ENCODE data around the gene SORBS1. TPM values are rescaled to one million over a fixed set of nuclear protein-coding genes. Genes with fewer than 3 reads are reported as not detected.

The SORBS1 gene
- total RNA-seq, 1 experiment from 2014 or later = 5.4 TPM

DNA sequence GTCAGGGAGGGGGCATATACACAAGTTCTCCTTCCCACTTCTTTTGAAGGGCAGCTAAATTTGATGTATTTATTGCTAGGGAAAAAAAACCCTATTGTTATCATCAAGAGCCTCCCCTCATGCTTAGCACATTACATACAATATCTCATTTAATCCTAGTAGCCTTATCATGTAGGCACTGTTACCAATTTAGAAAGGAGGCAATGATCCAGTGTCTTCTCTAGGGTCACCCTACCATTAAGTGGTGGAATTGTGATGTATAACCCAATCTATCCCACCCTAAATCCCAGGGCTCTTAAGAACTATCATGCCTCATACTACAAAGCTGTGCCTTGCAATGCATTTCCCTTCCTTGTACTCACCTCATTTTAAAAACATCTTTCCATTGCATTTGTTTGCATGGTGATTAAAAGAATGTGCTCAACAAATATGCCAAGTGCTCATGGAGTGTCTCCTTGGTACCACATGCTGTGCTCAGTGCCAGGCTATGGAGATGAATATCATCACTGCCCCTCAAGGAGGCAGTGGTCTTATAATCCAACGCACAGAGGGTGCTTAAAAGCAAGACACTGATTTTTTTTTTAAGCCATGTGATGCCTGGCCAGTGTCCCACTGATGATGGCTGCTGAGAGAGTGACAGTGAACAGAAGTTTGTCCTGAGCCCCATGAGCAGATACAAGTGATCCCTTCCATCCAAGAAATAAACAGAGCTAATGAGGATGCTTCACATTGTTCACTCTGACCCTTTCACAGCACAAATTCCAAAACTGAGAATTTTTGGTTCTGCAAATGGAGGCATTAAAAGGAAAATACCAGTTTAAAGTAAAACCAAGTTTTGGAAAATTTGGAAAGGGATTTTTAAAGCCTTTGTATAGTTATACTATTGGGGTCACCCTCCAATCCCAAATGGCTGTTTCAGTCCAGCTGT, 98.2 kb downstream of the SORBS1 start:
- DNase-seq (ENCODE audit: low read depth) = no peak

DNA sequence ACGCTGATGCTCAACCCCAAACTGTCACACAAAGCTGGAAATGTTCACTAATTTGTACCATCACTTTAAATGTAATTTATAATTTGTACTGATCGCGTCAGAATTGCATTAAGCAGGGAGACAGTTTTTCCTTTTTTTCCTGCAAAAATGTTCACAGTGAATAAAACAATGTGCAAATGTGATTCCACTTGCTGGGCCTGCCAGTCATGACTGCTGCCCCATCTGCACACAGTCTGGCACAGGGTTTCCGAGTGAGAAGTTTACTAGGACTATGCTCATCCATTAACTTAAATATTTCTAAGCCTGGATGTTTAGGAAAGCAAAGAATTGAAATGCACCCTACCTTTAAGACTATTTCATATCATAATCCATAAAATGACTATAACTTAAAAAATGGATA, 99.6 kb downstream of the SORBS1 start:
- DNase-seq (ENCODE audit: low read depth) = no peak

DNA sequence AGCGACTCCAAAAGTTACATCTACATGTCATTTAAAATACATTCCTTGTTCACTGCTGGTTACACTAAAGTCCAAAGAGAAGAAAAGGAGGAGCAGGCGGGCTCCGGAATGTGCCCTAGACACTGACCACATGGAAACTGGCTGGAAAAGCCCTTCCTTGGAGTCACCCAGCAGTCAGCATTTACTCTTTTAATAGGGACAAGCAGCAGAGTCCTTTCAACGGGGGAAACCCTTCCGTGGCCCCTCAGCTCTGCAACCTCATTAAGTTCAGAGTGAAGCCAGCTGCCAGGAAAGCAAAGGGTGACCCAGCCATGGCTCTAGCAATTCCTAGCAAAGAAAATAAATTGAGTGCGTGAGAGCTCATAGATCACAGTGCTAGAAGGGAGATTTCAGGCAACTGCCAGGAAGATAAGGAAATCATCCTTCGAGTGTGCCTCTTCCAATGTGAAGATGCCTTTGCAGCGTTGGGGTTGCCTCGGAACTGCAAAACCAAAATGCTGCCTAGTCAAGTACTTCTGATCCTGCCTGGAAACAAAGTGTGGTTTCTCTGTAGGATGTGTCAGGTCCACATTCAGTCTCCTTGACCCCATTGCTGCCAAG, 101.6 kb downstream of the SORBS1 start:
- no peak for DNase-seq (ENCODE audit: low read depth)

DNA sequence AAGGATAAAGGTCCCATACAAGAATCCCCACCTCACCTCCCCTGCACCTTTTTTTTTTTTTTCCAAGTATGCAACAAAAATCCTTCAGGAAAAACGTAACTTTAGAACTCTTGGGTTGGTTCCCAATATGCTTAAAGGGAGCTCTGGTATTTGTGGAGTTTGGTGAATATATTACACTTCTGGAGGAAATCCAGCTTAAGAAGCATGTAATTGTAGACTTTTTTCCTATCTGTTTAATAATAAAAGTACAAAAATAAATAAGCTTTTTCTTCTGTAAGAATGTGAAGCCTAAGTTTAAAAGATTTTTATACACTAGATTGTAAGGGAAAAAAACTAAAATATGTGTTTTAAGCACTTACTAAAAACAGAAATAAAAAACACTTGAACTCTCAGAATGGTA, 102.3 kb downstream of the SORBS1 start:
- DNase-seq (ENCODE audit: low read depth) = no peak

DNA sequence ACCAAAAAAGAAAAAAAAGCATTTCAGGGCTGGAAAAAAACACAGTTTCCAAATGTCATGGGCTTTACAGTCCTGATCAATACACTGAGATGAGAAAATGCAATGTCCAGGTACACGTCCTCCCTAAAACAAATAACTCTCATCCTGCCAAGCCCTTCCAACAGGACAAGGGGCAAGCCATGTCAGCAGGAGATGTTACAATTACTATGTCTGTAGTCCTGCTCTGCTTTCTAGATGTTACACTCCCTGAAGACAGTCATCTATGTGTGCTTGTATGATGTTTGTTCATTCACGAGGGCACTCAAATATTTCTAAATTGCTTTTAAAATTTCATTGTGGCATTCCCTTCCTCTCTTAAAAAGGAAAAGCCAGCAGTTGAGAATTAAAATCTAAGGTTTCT, 103.2 kb downstream of the SORBS1 start:
- no peak for DNase-seq (ENCODE audit: low read depth)

DNA sequence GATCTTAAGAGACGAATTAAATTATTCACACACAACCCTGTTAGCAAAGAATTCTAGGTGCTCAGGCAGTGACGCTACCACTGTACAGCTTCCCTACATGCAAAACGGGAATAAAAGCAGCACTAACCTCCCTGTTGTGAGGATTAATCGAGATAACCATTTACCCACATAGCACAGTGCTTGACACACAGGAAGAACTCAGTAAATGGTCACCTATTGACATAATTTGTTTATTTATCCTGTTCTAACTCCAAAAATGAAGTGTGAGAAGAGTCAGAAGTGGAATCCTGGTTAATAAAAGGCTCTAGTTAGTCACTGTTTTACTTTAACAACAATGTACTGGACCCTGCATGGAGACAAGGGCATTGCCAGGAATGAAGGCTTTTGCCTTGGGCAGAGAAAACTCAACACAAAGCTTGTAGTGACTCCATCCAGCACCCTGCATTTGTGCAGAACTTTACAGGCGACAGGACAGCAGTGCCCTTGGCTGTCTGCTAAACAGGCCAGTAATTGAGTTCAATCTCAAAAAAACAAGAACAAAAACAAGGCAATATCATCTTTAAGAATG, 103.8 kb downstream of the SORBS1 start:
- DNase-seq (ENCODE audit: low read depth) = no peak

GRCh38 chr10:95456516-95456915, 104.7 kb downstream of the SORBS1 start:
- DNase-seq (ENCODE audit: low read depth) = no peak

GRCh38 chr10:95454940-95455339, 106.2 kb downstream of the SORBS1 start:
- no peak for DNase-seq (ENCODE audit: low read depth)

DNA sequence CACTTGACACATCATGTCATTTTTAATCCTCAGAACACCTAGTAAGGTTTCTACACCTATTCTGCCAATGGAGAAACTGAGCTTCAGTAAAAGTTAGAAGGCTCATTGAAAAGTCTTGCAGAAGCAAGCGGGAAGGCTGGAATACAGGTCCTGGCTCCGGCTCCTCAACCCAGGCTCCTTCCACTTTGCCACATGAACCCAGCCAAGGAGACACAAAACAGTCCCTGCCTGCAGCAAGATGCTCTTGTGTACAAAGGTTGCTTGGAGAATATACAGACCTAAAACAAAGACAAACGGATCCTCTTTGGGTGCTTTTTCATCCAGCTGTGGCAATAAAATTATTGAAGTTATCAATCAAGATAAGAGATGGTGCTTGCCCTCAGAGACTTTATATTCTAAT, 106.8 kb downstream of the SORBS1 start:
- DNase-seq (ENCODE audit: low read depth) = no peak

DNA sequence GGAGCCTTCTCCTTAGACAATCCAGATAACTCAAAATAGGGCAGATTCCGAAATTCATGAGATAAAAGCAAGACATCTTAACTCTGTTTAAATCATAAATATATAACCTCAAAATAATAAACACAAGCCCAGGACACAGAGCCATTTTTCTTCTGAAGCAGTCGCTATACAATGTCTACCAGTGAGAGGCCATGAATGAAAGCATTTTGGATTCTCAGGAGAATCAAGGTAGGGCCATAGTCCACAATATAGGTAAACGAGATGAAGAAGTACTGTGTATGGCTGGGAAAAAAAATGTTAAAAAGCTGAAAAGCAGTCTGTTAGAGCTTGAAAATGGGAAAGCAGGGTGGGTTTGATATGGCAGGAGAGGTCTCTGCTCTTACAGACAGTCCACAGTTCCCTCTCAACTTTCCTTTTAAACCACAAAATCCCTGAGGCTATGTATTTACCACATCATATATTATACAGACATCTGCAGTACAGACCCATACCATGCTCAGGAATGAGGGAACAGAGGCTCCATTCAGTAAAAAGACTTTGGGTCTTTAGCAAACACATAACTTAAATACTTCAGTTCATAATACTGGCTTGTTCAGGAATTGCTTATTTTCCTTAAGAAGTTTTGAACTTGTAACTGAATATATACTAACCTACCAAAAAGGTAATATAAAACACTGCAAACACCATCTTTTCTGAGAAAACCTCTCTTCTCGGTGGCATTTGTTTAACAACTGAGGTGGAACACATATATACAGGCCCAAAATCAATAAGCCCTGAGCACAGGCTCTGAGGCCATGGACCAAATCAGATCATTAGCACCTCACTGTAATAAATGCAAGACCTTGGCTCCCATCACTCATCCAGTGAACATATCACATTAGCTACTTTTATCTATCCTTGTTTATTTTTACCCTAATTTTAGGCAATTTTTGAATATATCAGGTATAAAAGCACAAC, 109.3 kb downstream of the SORBS1 start:
- no peak for DNase-seq (ENCODE audit: low read depth)

DNA sequence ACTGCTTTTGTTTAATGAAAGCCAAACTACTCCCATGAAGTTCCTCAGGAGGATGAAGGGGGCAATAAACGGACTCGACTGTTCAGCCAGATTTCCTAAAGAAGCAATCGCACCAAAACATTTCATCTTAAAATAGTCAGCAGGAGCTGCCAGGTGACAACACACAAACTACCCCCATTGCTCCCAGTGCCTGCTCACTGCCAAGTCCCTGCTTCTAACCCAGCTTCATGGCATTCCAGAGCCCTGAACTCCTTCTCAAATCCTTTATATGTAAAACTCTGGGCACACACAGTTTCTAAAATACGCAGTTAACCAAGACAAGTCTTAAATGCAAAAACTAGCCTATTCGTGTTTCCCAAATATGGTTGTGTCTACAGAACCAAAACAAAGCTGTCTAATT, 110.0 kb downstream of the SORBS1 start:
- no peak for DNase-seq (ENCODE audit: low read depth)

DNA sequence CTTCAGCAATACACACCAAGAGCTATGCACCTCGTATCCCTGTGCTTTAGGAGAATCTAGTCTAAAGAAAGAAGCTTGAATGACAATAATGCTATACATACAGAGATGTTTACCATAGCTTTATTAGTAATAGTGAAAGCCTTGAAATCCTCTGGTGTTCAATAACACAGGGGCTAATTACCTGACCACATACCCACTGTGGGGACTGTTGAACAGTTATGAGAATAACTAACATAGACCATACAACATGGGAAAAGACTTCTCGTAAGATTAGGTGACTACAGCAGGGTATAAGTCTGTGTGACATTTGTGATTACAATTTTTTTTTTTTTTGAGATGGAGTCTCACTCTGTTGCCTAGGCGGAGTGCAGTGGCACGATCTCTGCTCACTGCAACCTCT, 111.0 kb downstream of the SORBS1 start:
- DNase-seq (ENCODE audit: low read depth) = no peak

DNA sequence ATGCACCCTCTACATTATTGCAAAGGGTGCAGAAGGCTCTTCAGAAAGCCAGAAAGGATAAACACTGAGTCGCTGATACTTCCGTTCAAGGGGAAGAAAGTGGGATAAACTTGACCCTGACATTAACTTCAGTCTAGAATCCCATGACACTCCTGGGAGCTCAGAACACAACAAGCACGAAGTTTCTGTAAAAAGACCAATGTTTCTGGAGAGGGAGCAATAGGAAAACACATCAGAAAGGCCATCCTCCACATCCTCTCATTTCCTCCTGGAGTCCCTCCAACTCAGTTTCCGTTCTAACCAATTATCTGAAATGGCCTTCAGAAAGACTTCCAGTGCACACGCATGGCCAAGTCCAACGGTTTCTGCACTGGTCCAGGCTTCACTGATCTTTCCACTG, 113.5 kb downstream of the SORBS1 start:
- peak; percentile 20 for DNase-seq (ENCODE audit: low read depth)

GRCh38 chr10:95445837-95446486, 115.2 kb downstream of the SORBS1 start:
- peak; percentile 80 for DNase-seq (ENCODE audit: low read depth)

DNA sequence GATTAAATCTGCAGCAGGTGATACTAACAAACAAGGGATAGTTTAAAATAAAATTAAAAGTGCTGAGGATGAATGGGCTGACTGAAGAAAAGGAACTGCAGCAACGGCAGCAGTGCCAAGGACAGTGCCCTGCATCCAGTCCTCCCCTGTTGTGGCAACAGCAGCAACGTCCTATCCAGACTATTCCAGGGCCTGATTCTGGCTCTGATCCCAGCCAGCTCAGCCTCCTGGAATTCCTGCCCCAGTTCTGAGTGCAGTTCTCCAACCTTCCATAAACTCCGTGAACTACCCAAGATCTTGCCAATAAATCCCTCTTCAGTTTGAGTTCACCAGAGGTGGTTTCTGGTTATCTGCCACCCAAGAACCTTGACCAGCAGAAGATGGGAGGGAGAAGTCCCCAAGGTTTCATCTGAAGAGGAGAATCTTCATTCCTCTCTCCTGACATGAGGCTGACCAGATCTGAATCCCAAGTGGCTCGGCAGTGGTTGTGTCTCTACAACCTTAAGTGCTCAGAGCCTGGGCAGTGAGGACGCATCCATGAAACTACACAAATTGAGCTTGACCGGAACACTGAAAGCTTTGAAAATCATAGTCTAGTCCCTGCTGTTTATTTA, 115.8 kb downstream of the SORBS1 start:
- peak; percentile 79 for DNase-seq (ENCODE audit: low read depth)

- no peak for DNase-seq (ENCODE audit: low read depth)
Measured at GRCh38 chr10:95444792-95445191, 116.4 kb downstream of the SORBS1 start.

DNA sequence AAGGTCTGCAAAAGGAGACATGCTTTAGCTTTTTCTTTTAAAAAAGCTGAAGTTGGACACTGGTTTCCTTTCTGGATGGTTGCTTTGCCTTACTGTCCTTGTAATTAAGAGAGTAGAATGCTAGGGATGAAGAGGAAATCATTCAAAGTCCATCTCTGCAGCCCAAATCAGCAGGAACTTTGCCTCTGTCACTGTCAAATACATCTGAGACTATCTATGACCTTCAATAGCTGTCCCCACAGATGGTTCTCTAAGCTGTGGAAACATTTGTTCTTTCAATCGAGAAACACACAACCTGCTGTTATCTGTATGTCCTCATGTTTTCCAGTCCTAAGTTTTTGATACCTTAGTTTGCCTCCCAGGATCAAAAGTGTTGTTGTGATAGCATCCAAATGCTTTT, 117.5 kb downstream of the SORBS1 start:
- DNase-seq (ENCODE audit: low read depth) = no peak

GRCh38 chr10:95442341-95442740, 118.8 kb downstream of the SORBS1 start:
- DNase-seq (ENCODE audit: low read depth) = no peak

GRCh38 chr10:95441547-95441923, 119.6 kb downstream of the SORBS1 start:
- no peak for DNase-seq (ENCODE audit: low read depth)

- DNase-seq (ENCODE audit: low read depth) = no peak
Measured at GRCh38 chr10:95440756-95441546, 120.2 kb downstream of the SORBS1 start.

Measured in Daoy (cell line).